Endothelial cell of umbilical vein (primary cell): Measurements from ENCODE around the gene EXT2. TPM values are rescaled to one million over a fixed set of nuclear protein-coding genes. Genes with fewer than 3 reads are reported as not detected.

Source experiments
- BruUV-seq: library from RNA; stranded (reverse); fragments of 400-500 nt; replicated peaks from 2 replicates; lab custom pipeline; 2021; lab: Mats Ljungman, UMichigan
- CTCF ChIA-PET: fragments of 300-600, 350-600 bp; sonication (Branson Sonifier 250); formaldehyde crosslinking; loops from one replicate; lab custom pipeline; 2021; ENCODE audit warnings: antibody characterized with exemption, inconsistent platforms; lab: Charles Lee
- POLR2A ChIA-PET: fragments of 300-600, 350-600 bp; sonication (Branson Sonifier 250); formaldehyde crosslinking; loops from one replicate; lab custom pipeline; 2021; ENCODE audit warnings: antibody characterized with exemption, inconsistent platforms; lab: Charles Lee
- DNase-seq: peaks from one replicate; pipeline ENCODE4 v3.0.0-alpha.2; 2011; ENCODE audit warnings: low read depth, low spot score
- FAIRE-seq: peaks from 2 replicates; lab custom pipeline; 2011; peaks lifted over from hg19 to GRCh38; lab: Jason Lieb, UNC
- H2AFZ ChIP-seq: 2 replicates; pipeline ENCODE4 v1.6.0; 2012; ENCODE audit warnings: low read depth, low read length, control low read depth, inconsistent platforms
- H3K27ac ChIP-seq: 2 replicates; pipeline ENCODE4 v1.5.1; 2011; ENCODE audit warnings: low read depth, mild to moderate bottlenecking, control low read depth, low read length, moderate library complexity; ENCODE audit not compliant: insufficient read depth
- H3K27me3 ChIP-seq, 2 experiments: 2 replicates each; pipeline versions ENCODE4 v1.6.0 to v1.6.1; 2011; ENCODE audit warnings: low read length in 2 of 2, mixed read lengths in 1 of 2; ENCODE audit not compliant: control insufficient read depth in 2 of 2, insufficient read depth in 2 of 2
- H3K36me3 ChIP-seq, 2 experiments: 2 replicates in 1 of 2; 3 replicates in 1 of 2; pipeline ENCODE4 v1.5.1; 2011; ENCODE audit warnings: low read length in 2 of 2, mild to moderate bottlenecking in 1 of 2, moderate library complexity in 1 of 2; ENCODE audit not compliant: control insufficient read depth in 2 of 2, insufficient read depth in 2 of 2; ENCODE audit errors: extremely low read depth in 1 of 2
- H3K4me1 ChIP-seq: 3 replicates; pipeline ENCODE4 v1.5.1; 2011; ENCODE audit warnings: mild to moderate bottlenecking, low read length; ENCODE audit not compliant: control insufficient read depth, insufficient read depth; ENCODE audit errors: extremely low read depth
- H3K4me2 ChIP-seq: 2 replicates; pipeline ENCODE4 v1.6.1; 2011; ENCODE audit warnings: low read length, control low read depth, mixed read lengths; ENCODE audit not compliant: insufficient read depth
- H3K4me3 ChIP-seq, 3 experiments: fragments of 200-600 bp in 1 of 3; sonication (generic), shearing (Covaris generic) in 1 of 3; replicated peaks in 1 of 3; 2 replicates each; pipeline ENCODE4 v1.5.1; 2011 to 2016; ENCODE audit warnings: control low read depth in 3 of 3, low read length in 3 of 3, mild to moderate bottlenecking in 2 of 3, inconsistent platforms in 1 of 3, low read depth in 1 of 3, moderate library complexity in 1 of 3; ENCODE audit not compliant: insufficient read depth in 1 of 3
- H3K79me2 ChIP-seq: 2 replicates; pipeline ENCODE4 v1.6.0; 2012; ENCODE audit warnings: low read length, inconsistent platforms; ENCODE audit not compliant: control insufficient read depth, insufficient read depth
- H3K9ac ChIP-seq: replicated peaks from 2 replicates; pipeline ENCODE3; 2011; ENCODE audit warnings: low read length, control low read depth; ENCODE audit not compliant: insufficient read depth; ENCODE audit errors: extremely low read depth
- H3K9me1 ChIP-seq: replicated peaks from 3 replicates; pipeline ENCODE4 v1.6.0; 2011; ENCODE audit warnings: mild to moderate bottlenecking, low read length; ENCODE audit not compliant: control insufficient read depth, insufficient read depth; ENCODE audit errors: extremely low read depth
- H3K9me3 ChIP-seq: replicated peaks from 2 replicates; pipeline ENCODE4 v1.5.1; 2012; ENCODE audit warnings: low read length, inconsistent platforms; ENCODE audit not compliant: control insufficient read depth, insufficient read depth
- H4K20me1 ChIP-seq: replicated peaks from 2 replicates; pipeline ENCODE3; 2011; ENCODE audit warnings: mild to moderate bottlenecking, low read length; ENCODE audit not compliant: control insufficient read depth, insufficient read depth; ENCODE audit errors: extremely low read depth
- EZH2 ChIP-seq: IDR thresholded peaks from 2 replicates; pipeline ENCODE4 v1.6.1; 2012; ENCODE audit warnings: borderline replicate concordance, low read depth, mild to moderate bottlenecking, moderate library complexity, low read length, inconsistent platforms; ENCODE audit not compliant: severe bottlenecking
- FOS ChIP-seq: IDR thresholded peaks from 2 replicates; pipeline ENCODE4 v1.6.1; 2011; ENCODE audit warnings: mild to moderate bottlenecking, low read length, moderate library complexity, borderline replicate concordance; ENCODE audit not compliant: insufficient read depth
- MYC ChIP-seq: IDR thresholded peaks from one replicate; pipeline ENCODE4 v1.6.1; 2011; ENCODE audit warnings: mild to moderate bottlenecking, low read depth, low read length
- POLR2A ChIP-seq: IDR thresholded peaks from 2 replicates; pipeline ENCODE4 v1.6.1; 2012; ENCODE audit warnings: low read depth, mild to moderate bottlenecking, control low read depth, low read length
- POLR2AphosphoS5 ChIP-seq: IDR thresholded peaks from 2 replicates; pipeline ENCODE4 v1.6.1; 2012; ENCODE audit warnings: low read depth, mild to moderate bottlenecking, control low read depth, low read length, moderate library complexity; ENCODE audit not compliant: insufficient read depth
- dilution Hi-C: fragments of 300-500 bp; cut with MboI; formaldehyde crosslinking; loops from one replicate; pipeline ENCODE4 v1.15.0; 2019; ENCODE audit warnings: low sequenced_read_pairs; ENCODE audit not compliant: extremely low pct_ligation_motif_present
- intact Hi-C: fragments of 100-400 bp; cut with micrococcal nuclease; formaldehyde crosslinking; loops from one replicate; pipeline ENCODE4 v1.10.0; 2022
- polyA plus RNA-seq, 4 experiments: library from polyadenylated mRNA; depleted of rRNA in 3 of 4; stranded (reverse) in 3 of 4; unstranded in 1 of 4; fragments of >200 nt; gene quantifications; 2 replicates each; pipeline versions ENCODE4 v1.2.1 to v1.2.3, GENCODE V29; 2011 to 2012; ENCODE audit warnings: missing spikeins in 1 of 4
- total RNA-seq: library from RNA; stranded (reverse); gene quantifications from 2 replicates; pipeline ENCODE4 v1.2.3, GENCODE V29; 2021
- TF ChIP-seq, protein P1 (sequence below): IDR thresholded peaks from 2 replicates; pipeline ENCODE4 v1.6.1; 2011; ENCODE audit not compliant: insufficient read depth, insufficient read length
- TF ChIP-seq, protein P2 (sequence below), 2 donors: IDR thresholded peaks; 1 replicate in 1 of 2; 2 replicates in 1 of 2; pipeline ENCODE4 v1.5.1; 2011; ENCODE audit warnings: low read length in 2 of 2, mild to moderate bottlenecking in 2 of 2, moderate library complexity in 2 of 2, control low read depth in 1 of 2, inconsistent platforms in 1 of 2, low read depth in 1 of 2; ENCODE audit not compliant: insufficient read depth in 1 of 2; ENCODE audit errors: extremely low read depth in 1 of 2

The EXT2 gene
- total and polyA plus RNA-seq, 2 donors (not counting 3 experiments of a cell fraction or from before 2014, with no cell fraction given) = 50.9 to 60.3 TPM

- no peaks in the 10 kb centered on the region for H3K9me3 ChIP-seq
- TF ChIP-seq MYC (no peak), POLR2AphosphoS5 (no peak), EZH2 (no peak), FOS (no peak), POLR2A (no peak)
- TF ChIP-seq, protein P1, sequence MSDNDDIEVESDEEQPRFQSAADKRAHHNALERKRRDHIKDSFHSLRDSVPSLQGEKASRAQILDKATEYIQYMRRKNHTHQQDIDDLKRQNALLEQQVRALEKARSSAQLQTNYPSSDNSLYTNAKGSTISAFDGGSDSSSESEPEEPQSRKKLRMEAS = no peak
- TF ChIP-seq, protein P2, sequence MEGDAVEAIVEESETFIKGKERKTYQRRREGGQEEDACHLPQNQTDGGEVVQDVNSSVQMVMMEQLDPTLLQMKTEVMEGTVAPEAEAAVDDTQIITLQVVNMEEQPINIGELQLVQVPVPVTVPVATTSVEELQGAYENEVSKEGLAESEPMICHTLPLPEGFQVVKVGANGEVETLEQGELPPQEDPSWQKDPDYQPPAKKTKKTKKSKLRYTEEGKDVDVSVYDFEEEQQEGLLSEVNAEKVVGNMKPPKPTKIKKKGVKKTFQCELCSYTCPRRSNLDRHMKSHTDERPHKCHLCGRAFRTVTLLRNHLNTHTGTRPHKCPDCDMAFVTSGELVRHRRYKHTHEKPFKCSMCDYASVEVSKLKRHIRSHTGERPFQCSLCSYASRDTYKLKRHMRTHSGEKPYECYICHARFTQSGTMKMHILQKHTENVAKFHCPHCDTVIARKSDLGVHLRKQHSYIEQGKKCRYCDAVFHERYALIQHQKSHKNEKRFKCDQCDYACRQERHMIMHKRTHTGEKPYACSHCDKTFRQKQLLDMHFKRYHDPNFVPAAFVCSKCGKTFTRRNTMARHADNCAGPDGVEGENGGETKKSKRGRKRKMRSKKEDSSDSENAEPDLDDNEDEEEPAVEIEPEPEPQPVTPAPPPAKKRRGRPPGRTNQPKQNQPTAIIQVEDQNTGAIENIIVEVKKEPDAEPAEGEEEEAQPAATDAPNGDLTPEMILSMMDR (IDR thresholded peaks at IDR 0.05; ENCODE audit: extremely low read depth in 1 of 2, insufficient read depth in 1 of 2, low read depth in 1 of 2, low read length in 2 of 2) = no peak
- H3K9ac ChIP-seq = no peak overlapping the region
- FAIRE-seq (no peak), DNase-seq (no peak)
- ChIA-PET CTCF (interaction anchor here (0.8 to 4.1 kb wide), 2 partner anchors 11 to 49 kb away, joined by 4 to 14 read pairs; no protein-coding TSS in a partner anchor), POLR2A (no interaction called here)
- H3K4me2 ChIP-seq = no peak overlapping the region
- H3K27me3 ChIP-seq = no peaks in the 10 kb centered on the region
- no peaks in the 10 kb centered on the region for H3K79me2 ChIP-seq
- H3K4me3 ChIP-seq = no peak overlapping the region
- H3K9me1 ChIP-seq = no peaks in the 10 kb centered on the region
- H2AFZ ChIP-seq = no peak overlapping the region
- H3K4me1 ChIP-seq = no peaks in the 10 kb centered on the region
- H3K27ac ChIP-seq = no peak overlapping the region
- peaks cover 0 to 2% of the 10 kb centered on the region in 2 experiments for H3K36me3 ChIP-seq
- no TSS peak for BruUV-seq
- dilution Hi-C loops = no loop called here
- intact Hi-C loops = no loop called here
- no peaks in the 10 kb centered on the region for H4K20me1 ChIP-seq
Measured at GRCh38 chr11:44236296-44236695, 140.8 kb downstream of the EXT2 start.
